Coronary artery (tissue), 2 donors: ENCODE measurements around the gene PTCRA.
"Not testable (repeated sequence)": the region's sequence is repeated elsewhere in the genome, so short reads cannot be mapped to it uniquely, and the experiment has no call there.

Source experiments
- DNase-seq: peaks from one replicate; pipeline ENCODE4 v3.0.0-alpha.2; 2017; ENCODE audit warnings: low spot score
- H3K27ac ChIP-seq, 2 donors: fragments of 200-600 bp; sonication (generic); one replicate each; pipeline ENCODE4 v1.5.1; 2016 to 2019
- H3K4me3 ChIP-seq: fragments of 200-600 bp; sonication (generic); 2 replicates; pipeline ENCODE4 v1.5.1; 2016; ENCODE audit warnings: mild to moderate bottlenecking, moderate library complexity
- TF ChIP-seq, protein P1 (sequence below): fragments of 200-600 bp; sonication (generic); IDR thresholded peaks from one replicate; pipeline ENCODE4 v1.5.1; 2019; ENCODE audit warnings: antibody characterized with exemption

Gene PTCRA

DNA sequence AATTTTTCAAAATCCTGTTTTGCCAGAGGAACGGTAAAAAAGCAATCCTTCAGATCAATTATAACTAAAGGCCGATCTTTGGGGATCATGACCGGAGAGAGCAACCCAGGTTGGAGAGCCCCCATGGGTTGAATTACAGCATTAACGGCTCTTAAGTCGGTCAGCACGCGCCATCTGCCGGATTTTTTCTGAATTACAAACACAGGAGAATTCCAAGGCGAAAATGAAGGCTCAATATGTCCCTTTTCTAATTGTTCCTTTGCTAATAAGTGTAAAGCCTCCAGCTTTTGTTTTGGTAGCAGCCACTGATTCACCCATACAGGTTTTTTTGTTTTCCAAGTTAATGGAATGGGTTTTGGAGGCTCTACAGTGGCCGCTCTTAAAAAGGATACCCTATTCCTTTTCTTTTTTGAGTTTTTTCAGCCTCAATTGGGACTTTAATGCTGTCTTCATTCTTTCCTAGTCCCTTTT lies 16.9 kb upstream of the PTCRA start:
- H3K4me3 ChIP-seq: no peak overlapping the region
- H3K27ac ChIP-seq: no peak overlapping the region
- TF ChIP-seq, protein P1, sequence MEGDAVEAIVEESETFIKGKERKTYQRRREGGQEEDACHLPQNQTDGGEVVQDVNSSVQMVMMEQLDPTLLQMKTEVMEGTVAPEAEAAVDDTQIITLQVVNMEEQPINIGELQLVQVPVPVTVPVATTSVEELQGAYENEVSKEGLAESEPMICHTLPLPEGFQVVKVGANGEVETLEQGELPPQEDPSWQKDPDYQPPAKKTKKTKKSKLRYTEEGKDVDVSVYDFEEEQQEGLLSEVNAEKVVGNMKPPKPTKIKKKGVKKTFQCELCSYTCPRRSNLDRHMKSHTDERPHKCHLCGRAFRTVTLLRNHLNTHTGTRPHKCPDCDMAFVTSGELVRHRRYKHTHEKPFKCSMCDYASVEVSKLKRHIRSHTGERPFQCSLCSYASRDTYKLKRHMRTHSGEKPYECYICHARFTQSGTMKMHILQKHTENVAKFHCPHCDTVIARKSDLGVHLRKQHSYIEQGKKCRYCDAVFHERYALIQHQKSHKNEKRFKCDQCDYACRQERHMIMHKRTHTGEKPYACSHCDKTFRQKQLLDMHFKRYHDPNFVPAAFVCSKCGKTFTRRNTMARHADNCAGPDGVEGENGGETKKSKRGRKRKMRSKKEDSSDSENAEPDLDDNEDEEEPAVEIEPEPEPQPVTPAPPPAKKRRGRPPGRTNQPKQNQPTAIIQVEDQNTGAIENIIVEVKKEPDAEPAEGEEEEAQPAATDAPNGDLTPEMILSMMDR: peak; percentile 74
- no peak for DNase-seq

GRCh38 chr6:42899871-42900270 lies 16.0 kb upstream of the PTCRA start:
- H3K4me3 ChIP-seq: no peak overlapping the region
- H3K27ac ChIP-seq: peak overlapping the region in 1 of 2 donors; percentile 9
- TF ChIP-seq, protein P1: no peak
- DNase-seq: no peak

GRCh38 chr6:42901538-42901957 lies 14.3 kb upstream of the PTCRA start:
- no peak overlapping the region for H3K27ac ChIP-seq
- DNase-seq: peak; percentile 77
- no peak overlapping the region for H3K4me3 ChIP-seq
- TF ChIP-seq, protein P1: peak; percentile 84

DNA sequence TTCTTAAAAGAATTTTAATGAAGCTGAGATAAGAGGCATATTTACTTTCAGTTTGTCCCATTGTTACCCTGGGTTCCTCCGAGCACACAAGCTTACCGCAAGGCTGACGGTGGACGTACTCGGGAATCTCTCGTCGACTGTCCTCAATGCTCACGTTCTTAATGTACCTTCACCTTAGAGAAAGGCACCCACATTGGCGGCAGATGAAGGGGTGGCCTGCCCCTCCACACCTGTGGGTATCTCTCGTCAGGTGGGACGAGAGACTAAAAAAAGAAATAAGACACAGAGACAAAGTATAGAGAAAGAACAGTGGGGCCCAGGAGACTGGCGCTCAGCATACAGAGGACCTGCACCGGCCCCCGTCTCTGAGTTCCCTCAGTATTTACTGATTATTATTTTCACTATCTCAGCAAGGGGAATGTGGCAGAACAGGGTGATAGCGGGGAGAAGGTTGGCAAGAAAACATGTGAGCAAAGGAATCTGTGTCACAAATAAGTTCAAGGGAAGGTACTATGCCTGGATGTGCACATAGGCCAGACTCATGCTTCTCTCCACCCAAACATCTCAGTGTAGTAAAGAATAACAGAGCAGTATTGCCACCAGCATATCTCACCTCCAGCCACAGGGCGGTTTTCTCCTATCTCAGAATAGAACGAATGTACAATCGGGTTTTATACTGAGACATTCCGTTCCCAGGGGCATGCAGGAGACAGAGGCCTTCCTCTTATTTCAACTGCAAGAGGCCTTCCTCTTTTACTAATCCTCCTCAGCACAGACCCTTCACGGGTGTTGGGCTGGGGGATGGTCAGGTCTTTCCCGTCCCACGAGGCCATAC lies 13.2 kb upstream of the PTCRA start:
- DNase-seq, H3K4me3 ChIP-seq, H3K27ac ChIP-seq: not testable (repeated sequence)

DNA sequence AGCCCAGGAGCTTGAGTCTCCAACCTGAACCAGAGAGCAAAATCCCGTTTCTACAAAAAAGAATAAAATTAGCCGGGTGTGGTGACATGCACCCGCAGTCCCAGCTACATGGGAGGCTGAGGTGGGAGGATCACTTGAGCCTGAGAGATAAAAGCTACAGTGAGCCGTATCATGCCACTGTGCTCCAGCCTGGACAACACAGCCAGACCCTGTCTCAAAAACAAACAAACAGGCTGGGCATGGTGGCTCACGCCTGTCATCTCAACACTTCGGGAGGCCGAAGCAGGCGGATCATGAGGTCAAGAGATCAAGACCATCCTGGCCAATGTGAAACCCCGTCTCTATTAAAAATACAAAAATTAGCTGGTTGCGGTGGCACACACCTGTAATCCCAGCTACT lies 11.4 kb upstream of the PTCRA start:
- Histone ChIP-seq H3K27ac (no peak overlapping the region), H3K4me3 (no peak overlapping the region)
- DNase-seq: no peak
- TF ChIP-seq, protein P1: no peak

DNA sequence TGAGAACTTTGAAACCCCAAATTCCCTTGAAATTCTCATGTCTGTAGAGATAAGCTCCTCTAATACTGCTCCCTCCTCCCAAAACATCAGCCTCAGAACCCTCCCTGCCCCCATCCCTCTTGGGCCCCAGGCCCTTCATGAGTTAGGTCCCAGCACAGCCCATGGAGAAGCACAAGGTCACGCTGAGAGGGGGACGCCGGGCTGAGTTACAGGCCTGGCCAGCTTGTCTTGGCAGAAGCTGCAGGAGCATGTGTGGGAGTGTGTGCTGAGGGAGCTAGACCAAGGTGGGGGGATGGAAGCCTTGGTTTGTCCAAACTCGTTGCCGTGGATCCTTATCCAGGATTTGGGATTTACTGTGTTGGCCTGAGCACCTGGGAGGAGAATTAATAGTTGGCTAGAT lies 8.5 kb upstream of the PTCRA start:
- no peak for DNase-seq
- H3K27ac ChIP-seq: no peak overlapping the region

DNA sequence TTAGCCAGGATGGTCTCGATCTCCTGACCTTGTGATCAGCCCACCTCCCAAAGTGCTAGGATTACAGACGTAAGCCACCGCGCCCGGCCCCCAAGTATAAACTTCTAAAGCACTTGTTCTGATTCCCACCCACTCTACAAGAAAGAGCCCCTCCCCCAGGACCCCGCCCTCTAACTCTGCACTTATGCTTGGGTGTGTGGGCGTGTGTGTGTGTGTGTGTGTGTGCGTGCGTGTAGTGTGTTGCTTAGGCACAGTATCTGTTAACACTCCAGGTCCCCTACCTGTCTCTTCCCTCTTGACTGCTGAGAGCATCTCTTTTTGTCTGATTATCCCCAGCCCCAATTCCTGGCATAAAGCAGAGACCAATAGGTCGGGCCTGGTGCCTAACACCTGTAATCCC lies 6.0 kb upstream of the PTCRA start:
- Histone ChIP-seq H3K27ac (no peak overlapping the region), H3K4me3 (no peak overlapping the region)
- TF ChIP-seq, protein P1: no peak
- DNase-seq: no peak

More for the DNA sequence above, 8.5 kb upstream of the PTCRA start:
- TF ChIP-seq, protein P1: no peak
- H3K4me3 ChIP-seq: no peak overlapping the region
